ENCODE results near the gene CKAP4. TPM values are rescaled to one million over a fixed set of nuclear protein-coding genes. Genes with fewer than 3 reads are reported as not detected.

The CKAP4 gene
- total RNA-seq, 1 experiment from 2014 or later = 108 TPM

DNA sequence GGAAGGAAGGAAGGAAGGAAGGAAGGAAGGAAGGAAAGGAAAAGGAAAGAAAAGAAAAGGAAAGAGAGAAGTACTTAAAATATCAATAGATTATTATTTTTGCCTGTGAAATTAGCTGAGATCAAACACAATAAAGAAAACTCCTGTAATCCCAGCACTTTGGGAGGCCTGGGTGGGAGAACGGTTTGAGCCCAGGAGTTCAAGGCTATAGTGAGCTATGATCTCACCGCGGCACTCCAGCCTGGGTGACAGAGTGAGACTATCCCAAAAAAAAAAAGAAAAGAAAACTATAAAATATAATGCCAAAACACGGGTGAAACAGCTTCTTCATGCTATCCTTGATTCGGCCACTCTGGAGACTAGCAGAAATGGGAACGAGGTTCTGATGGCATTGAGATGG lies 26.2 kb upstream of the CKAP4 start:
- no peak for DNase-seq
- Mint-ChIP-seq H3K36me3 (ENCODE audit: insufficient read depth, unreplicated experiment) (no peaks in the 10 kb centered on the region), H3K4me1 (ENCODE audit: low read depth, unreplicated experiment) (peaks cover 29% of the 10 kb centered on the region), H3K9me3 (ENCODE audit: low read depth, unreplicated experiment) (no peaks in the 10 kb centered on the region), H3K27ac (ENCODE audit: unreplicated experiment) (no peak overlapping the region), H3K4me3 (ENCODE audit: low read depth, unreplicated experiment) (no peak overlapping the region), H3K27me3 (ENCODE audit: unreplicated experiment) (no peaks in the 10 kb centered on the region)
- no TSS peak for BruUV-seq (replicated peaks)
- TF ChIP-seq CTCF (IDR thresholded peaks at IDR 0.05; ENCODE audit: unreplicated experiment) = no peak
- CTCF ChIA-PET = no interaction called here
- intact Hi-C loops (cut with micrococcal nuclease; ENCODE audit: unreplicated experiment) = no loop called here

- H3K4me3 Mint-ChIP-seq (ENCODE audit: low read depth, unreplicated experiment) = no peak overlapping the region
- H3K27me3 Mint-ChIP-seq (ENCODE audit: unreplicated experiment) = no peaks in the 10 kb centered on the region
- DNase-seq = no peak
- H3K36me3 Mint-ChIP-seq (ENCODE audit: insufficient read depth, unreplicated experiment) = no peaks in the 10 kb centered on the region
- H3K27ac Mint-ChIP-seq (ENCODE audit: unreplicated experiment) = no peak overlapping the region
- H3K4me1 Mint-ChIP-seq (ENCODE audit: low read depth, unreplicated experiment) = peaks cover 29% of the 10 kb centered on the region
- no TSS peak for BruUV-seq (replicated peaks)
- intact Hi-C loops (cut with micrococcal nuclease; ENCODE audit: unreplicated experiment) = no loop called here
- no peaks in the 10 kb centered on the region for H3K9me3 Mint-ChIP-seq (ENCODE audit: low read depth, unreplicated experiment)
- TF ChIP-seq CTCF (IDR thresholded peaks at IDR 0.05; ENCODE audit: unreplicated experiment) = no peak
- CTCF ChIA-PET = interaction anchor here (0.9 kb wide), 1 partner anchor 16 kb away, joined by 3 read pairs; no protein-coding TSS in a partner anchor
Measured at GRCh38 chr12:106273491-106273890, 25.7 kb upstream of the CKAP4 start.

- no peak for DNase-seq
- no peaks in the 10 kb centered on the region for H3K27me3 Mint-ChIP-seq (ENCODE audit: unreplicated experiment)
Measured at GRCh38 chr12:106271575-106272505, 24.0 kb upstream of the CKAP4 start.

DNA sequence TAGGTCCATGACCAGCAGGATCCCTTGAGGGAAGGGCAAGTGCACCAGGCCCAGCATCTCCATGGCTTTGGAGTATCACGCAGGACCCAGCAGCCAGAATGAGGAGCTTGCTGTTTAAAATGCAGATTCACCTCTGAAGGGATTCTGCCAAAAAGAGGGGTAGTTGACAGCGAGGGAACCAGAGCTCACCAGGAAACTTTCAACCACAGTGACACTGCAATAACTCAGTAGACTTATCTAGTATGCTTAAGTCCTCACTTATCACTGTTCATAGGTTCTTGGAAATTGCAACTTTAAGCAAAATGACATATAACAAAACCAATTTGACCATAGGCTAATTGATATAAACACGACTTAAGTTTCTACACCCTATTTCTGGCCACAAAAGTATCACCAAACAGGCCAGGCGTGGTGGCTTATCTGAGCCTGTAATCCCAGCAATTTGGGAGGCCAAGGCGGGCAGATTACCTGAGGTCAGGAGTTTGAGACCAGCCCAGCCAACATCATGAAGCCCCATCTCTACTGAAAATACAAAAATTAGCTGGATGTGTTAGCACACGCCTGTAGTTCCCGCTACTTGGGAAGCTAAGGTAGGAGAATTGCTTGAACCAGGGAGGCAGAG lies 21.4 kb upstream of the CKAP4 start:
- CTCF ChIA-PET = interaction anchor here (0.7 kb wide), 1 partner anchor 9 kb away, joined by 4 read pairs; no protein-coding TSS in a partner anchor
- intact Hi-C loops (cut with micrococcal nuclease; ENCODE audit: unreplicated experiment) = no loop called here
- no TSS peak for BruUV-seq (replicated peaks)

More at GRCh38 chr12:106271575-106272505, 24.0 kb upstream of the CKAP4 start:
- intact Hi-C loops (cut with micrococcal nuclease; ENCODE audit: unreplicated experiment) = no loop called here
- Mint-ChIP-seq H3K4me3 (ENCODE audit: low read depth, unreplicated experiment) (no peak overlapping the region), H3K36me3 (ENCODE audit: insufficient read depth, unreplicated experiment) (no peaks in the 10 kb centered on the region), H3K4me1 (ENCODE audit: low read depth, unreplicated experiment) (peaks cover 13% of the 10 kb centered on the region), H3K27ac (ENCODE audit: unreplicated experiment) (no peak overlapping the region), H3K9me3 (ENCODE audit: low read depth, unreplicated experiment) (no peaks in the 10 kb centered on the region)
- CTCF ChIA-PET = no interaction called here
- TF ChIP-seq CTCF (IDR thresholded peaks at IDR 0.05; ENCODE audit: unreplicated experiment) = no peak
- no TSS peak for BruUV-seq (replicated peaks)

More for the DNA sequence above, 21.4 kb upstream of the CKAP4 start:
- H3K27me3 Mint-ChIP-seq (ENCODE audit: unreplicated experiment) = no peaks in the 10 kb centered on the region
- H3K36me3 Mint-ChIP-seq (ENCODE audit: insufficient read depth, unreplicated experiment) = no peaks in the 10 kb centered on the region
- TF ChIP-seq CTCF (IDR thresholded peaks at IDR 0.05; ENCODE audit: unreplicated experiment) = no peak
- no peak for DNase-seq
- no peak overlapping the region for H3K4me3 Mint-ChIP-seq (ENCODE audit: low read depth, unreplicated experiment)
- no peaks in the 10 kb centered on the region for H3K4me1 Mint-ChIP-seq (ENCODE audit: low read depth, unreplicated experiment)
- no peak overlapping the region for H3K27ac Mint-ChIP-seq (ENCODE audit: unreplicated experiment)
- no peaks in the 10 kb centered on the region for H3K9me3 Mint-ChIP-seq (ENCODE audit: low read depth, unreplicated experiment)
